C4-2B (cell line): ENCODE data around the gene IGF2R.

Experiments
- ZFX ChIP-seq: fragments of 450-650 bp; IDR thresholded peaks from 2 replicates; pipeline ENCODE4 v1.6.1; 2017
- TF ChIP-seq, protein P1 (sequence below): fragments of 450-650 bp; conservative IDR thresholded peaks from 2 replicates; pipeline ENCODE4 v1.5.1; 2017; ENCODE audit warnings: mild to moderate bottlenecking

DNA sequence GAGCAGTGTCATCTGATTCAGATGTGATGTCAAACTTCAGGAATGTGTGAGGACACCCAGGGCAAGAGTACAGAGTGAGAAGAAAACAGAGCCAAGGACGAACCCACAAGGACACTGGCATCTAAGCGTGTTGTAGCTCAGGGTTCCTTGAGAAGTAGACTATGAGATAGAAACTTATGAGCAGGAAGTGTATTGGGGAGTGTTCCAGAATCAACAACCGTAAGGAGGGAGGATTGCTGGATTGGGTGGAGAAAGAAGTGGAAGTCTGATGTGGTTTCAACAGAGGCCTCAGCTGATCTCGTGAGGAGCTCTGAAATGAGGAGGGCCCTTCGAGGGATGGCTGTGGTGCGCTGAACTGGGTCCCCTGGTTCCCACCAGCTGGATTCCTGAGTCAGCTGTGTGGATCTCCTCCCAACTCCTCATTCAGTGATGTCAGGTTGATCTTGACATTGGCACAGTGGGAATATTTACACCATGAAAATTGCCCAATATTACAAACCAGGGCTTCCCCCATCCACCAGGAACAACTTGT, 25.7 kb upstream of the IGF2R start:
- TF ChIP-seq, protein P1, sequence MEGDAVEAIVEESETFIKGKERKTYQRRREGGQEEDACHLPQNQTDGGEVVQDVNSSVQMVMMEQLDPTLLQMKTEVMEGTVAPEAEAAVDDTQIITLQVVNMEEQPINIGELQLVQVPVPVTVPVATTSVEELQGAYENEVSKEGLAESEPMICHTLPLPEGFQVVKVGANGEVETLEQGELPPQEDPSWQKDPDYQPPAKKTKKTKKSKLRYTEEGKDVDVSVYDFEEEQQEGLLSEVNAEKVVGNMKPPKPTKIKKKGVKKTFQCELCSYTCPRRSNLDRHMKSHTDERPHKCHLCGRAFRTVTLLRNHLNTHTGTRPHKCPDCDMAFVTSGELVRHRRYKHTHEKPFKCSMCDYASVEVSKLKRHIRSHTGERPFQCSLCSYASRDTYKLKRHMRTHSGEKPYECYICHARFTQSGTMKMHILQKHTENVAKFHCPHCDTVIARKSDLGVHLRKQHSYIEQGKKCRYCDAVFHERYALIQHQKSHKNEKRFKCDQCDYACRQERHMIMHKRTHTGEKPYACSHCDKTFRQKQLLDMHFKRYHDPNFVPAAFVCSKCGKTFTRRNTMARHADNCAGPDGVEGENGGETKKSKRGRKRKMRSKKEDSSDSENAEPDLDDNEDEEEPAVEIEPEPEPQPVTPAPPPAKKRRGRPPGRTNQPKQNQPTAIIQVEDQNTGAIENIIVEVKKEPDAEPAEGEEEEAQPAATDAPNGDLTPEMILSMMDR: no peak
- no peak for TF ChIP-seq ZFX
